AG08395 (cell line): ENCODE measurements around the gene TMEM107.
"Not testable (repeated sequence)": the region's sequence is repeated elsewhere in the genome, so short reads cannot be mapped to it uniquely, and the experiment has no call there.

Experiments
- DNase-seq: peaks from one replicate; pipeline ENCODE4 v3.0.0; 2012; ENCODE audit warnings: mixed read lengths, low spot score

TMEM107 gene

DNA sequence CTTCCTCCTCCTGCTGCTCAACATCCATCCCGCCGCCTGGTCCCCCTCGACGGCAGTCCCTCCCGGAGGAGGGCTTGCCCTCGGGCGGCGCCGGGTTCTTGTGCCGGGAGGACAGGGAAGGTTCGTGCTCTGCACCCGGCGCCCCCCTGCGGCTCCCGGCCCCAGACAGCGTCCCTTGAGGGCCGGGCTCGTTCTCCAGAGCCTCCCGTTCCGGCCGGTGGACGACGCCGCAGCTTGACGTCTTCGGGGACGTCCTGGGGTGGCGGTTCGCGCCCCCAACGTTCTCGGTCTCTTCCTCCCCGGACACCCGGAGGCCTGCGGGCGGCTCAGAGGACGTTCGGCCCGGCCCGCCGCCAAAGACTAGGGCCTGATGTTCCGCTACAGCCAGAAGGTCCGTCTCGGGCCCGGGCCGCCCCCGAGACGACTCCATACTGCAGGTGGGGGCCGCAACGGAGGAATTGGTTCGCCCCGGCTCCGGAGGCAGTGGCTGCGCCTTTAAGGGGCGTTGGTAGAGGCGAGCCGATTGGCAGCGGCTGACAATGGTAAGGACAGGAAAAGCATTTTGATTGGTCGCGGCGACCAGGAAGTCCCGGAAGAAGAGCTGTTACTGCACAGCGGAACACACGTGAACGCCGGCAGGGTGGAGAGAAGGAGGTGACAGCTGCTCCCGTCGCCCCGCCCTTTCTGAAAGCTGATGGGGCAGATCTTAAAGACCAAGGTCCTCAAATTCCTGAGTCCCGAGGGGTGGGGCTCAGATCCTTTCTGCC, 13.7 kb upstream of the TMEM107 start, which contains the start of gene BORCS6:
Gene BORCS6 (minus strand): TSS at position 470 of the 767 bp plus-strand sequence. CDS start 40 bp downstream, at position 430.
- peak; percentile 95 for DNase-seq

DNA sequence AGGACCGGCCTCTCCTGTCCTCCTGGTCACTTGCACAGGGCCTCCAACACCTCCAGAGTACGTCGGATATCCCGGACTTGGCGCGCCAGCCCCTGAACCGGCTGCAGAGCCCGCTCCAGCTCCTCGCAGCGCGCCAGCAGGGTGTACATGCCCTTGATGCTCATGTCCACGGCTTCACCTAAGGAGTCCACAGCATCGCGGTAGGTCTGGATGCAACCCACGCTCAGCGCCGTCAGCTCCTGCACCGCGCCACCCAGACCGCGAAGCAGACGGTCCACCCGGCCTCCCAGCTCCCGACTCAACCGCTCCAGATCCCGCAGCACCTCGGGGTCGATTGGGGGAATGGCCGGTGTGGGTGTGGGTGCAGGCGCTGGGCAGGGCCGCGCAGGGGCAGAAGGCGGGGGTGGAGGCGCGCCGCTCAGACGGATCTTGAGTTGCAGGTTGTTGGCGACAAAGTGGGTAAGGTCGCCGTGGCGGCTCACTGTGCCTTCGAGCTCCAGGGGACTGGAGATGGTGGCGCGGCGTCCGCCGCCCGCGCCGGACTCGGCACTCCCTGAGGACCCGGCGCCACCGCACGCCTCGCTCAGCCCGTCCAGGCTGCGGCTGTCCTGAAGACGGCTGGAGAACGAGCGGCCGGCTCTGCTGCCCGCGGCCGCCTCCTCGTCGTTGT, 13.0 kb upstream of the TMEM107 start:
- no peak for DNase-seq

DNA sequence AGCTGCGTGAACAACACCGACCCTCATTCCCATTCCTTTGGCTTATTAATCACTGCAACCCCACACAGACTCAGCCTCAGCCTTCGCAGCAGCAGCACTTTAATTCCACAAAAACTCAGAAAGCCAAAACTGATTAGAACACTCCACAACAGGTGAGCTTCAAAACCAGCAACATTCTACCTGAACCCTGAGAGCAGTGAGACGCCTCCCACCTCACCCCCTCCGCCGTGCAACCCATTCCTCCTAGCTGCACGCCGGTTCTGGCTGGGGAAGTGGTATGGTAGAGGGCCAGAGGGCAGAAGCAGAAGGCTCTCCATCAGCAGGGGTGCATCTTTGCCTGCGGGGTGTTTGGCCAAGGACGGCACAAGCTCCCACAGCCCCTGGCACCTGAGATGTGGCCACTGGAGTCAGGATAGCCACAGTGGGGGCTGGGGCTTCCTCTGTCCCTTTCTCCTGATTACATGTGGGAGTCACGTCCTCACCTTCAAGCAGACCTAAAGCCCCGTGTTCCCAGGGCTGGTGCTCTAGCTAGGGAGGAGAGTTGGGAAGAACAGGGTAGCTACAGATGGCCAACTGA, 12.2 kb upstream of the TMEM107 start:
- DNase-seq, result no peak

DNA sequence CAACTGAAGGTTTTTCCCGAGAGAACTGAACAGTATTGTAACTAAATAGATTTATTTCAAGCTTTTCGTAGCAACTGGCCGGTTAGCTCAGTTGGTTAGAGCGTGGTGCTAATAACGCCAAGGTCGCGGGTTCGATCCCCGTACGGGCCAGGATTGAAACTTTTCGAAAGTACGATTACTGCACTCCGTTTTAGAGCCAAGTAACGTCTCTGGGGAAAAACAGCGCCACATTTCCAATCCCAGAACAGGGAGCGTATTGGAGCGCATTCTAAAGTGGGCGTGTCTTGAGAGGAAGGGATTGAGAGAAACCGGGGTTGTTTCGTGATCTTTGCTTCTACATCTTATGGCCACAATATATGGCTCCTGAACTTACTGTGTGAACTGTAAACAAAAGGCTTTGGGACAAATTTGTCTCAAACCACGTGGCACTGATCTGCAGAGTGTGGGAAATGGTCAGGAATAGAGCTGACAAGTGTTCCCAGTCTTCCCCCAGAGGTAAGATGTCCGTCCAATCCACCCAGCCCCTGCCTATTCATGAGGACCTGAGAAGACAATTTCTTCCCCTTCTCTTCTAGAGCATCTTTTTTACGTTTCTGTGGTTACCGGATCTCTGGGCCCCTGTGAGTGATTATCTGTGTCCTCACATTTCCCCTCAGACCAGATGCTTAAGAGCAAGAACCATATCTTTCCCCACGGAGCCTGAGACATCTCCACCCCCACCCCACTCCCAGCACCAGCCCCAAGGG, 11.5 kb upstream of the TMEM107 start:
- peak; percentile 92 for DNase-seq

DNA sequence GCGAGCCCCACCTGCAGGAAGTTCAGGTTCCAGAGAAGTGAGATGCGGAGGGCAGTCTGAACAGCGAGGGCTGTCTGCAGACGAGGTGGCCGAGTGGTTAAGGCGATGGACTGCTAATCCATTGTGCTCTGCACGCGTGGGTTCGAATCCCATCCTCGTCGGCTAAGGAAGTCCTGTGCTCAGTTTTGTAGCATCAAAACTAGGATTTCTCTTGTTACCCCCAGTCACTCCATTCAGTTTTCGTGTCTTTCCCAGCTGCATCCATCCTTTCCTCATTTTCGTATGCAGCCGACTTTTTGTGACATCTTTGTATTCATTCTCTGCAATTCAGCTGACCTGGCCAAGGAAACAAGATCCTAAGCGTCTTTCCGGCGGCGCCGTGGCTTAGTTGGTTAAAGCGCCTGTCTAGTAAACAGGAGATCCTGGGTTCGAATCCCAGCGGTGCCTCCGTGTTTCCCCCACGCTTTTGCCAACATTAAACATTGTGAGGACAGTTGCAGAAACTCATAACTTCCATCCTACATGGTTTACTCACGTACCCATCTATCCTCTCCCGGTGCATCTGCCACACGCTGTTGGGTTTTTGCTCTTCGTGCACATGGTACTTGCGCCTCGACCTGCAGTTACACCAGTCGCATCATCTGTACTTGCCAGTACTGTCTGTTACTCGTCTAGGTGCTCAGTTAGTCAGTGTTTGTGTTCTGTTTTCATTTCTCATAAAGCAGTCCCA, 10.8 kb upstream of the TMEM107 start:
- peak; percentile 72 for DNase-seq

DNA sequence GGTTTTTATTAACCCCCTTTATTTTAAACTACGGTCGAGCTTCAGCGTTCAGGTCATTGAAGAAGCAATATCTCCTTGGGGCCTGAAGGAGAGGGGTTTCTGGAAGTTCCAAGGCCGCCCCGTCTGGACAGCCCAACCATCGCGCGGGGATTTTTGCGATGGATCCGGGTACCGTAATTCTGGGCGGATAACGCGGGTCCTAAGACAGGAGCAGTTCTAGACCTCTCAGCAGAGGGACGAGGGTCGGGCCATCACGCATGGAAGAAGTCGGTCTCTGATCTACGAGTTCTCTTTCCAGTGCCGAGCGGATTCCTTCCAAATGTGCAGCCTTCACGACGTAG, 10.2 kb upstream of the TMEM107 start:
- no peak for DNase-seq

DNA sequence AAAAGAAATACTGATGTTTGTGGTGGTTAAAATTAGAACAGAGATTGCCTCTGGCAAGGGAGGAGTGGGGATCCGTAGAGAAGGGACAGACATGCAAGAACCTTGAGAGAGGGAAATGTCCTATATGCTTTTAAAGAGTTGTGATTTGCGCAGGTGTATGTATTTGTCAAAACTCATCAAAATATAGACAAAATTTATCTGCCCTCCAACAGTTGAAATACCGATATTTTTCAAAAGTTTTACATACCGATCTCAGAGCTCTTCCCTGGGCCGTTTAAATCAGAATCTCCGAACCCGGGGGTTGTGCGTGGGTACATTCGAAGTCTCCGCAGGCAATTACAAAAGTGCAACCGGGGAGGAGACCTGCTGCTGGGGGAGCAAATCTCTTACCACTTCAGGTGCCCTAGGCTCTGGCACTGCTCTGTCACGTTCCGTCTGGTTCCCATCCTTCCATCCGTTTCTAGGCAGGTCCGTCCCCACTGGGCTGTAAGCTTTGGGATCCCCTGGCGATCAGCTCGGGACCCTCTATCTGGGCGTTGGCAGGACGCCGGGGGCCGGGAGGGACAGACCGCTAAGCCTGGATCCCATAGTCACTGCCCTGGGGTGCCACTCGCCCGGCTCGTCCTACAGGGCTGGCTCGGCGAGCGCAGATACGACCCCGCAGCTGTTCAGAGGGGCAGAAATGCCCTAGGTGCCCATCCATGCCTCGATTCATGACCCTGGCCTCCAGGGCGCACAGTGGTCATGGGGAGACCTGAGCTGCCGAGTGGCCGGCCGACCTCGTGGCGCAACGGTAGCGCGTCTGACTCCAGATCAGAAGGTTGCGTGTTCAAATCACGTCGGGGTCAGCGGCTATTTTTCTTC, 9.6 kb upstream of the TMEM107 start:
- peak; percentile 67 for DNase-seq

DNA sequence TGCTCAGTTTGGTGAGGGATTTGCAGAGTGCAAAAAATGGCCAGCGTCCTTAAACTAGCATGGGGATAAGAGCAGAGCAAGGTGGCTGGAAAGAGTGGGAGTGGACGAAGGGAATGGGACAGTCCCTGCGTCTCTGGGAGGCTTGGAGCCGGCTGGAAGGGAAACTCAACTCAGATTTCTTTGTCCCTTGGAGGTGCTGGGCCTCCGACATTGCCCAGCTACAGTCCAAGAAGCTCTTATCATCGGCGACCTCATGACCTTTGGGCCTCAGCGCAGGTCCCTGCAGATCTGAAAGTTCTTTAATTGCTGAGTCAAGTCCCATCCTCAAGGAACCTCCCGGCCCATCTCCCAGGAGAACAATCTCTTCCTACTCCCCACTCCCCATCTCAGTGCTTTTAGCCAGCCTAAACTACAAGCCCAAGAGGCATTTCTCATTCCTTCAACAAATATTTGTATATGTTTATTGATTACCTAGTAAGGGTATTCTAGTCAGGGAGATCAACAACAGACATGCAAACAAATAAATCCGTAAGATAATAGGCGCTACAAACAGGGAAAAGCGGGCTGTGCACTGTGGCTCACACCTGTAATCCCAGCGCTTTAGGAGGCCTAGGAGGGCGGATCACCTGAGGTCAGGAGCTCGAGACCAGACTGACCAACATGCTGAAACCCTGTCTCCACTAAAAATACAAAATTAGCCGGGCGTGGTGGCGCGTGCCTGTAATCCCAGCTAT, 985 bp upstream of the TMEM107 start:
- DNase-seq, result no peak

DNA sequence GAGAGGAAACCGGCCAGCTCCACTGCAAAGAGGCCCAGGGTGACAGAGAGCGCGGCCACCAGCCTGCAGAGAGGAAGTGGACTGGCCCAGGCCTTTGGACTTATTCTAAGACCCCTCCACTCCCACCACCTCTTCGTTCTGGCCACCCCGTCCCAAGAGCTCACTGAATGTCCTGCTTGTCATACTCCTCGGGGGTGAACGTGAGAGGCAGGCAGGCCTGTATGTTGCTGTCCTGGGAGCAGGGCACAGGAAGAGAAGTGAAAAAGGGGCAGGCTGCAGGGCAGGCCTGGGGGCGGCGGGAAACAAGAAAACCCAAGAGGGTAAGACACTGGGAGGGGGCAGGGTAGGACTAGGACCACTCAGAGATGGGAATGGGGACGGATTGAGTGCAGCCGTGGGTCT, 384 bp downstream of the TMEM107 start:
- no peak for DNase-seq

DNA sequence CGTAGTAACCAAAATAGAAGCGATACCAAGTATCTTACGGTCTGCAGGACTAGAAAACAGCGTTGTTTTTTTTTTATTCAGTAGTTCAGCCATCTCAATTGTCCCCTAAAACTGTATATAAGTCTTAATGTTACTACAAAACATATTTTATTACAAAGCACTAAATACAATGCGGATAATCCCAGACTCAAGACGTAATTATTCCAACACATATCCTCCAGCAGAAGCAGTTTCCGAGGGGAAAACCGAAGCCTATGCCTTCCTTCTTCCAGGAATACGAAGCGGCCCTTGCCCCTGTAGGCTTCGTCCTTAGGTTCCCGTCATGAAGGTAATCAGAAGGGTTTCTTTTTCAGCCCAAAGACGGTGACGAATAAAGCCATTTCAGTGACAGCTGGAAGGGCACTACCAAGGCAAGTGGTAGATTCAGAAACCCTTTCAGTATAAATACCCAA, 2.3 kb downstream of the TMEM107 start:
- DNase-seq, result no peak

DNA sequence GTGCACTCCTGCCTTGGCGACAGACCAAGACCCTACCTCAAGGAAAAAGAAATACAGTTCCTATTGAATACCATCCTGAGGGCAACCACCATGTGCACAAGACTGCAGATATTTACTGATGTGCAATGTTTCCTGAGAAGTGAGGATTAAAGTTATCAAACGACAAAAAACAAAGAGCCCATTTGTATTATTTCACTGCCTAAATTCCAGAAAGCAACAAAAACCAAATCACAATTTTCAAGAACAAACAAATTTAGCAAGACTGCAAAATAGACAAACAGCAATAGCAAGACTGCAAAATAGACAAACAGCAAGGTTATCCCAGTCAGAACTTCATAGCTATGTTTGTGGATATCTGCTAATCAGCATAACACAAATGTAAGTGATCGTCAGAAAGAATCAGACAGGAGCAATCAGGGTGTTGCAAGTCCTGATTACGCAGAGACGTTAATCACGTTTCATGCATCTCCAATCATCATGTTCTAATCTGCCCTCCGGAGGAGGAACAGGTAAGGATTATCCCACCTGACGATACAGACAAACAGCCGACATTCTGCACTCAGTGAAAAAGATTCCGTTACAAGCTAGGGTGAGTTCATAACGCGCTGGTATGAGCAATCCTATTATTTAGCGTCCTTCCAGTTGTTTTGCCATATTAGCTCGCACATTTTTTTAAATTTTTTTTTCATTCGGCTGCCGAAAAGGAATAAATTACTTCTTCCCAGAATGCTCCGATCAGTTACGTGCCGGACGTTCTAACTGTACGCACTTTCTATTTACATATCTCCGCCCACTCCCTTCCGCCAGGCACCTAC, 2.9 kb downstream of the TMEM107 start:
- DNase-seq, result peak; percentile 88

DNA sequence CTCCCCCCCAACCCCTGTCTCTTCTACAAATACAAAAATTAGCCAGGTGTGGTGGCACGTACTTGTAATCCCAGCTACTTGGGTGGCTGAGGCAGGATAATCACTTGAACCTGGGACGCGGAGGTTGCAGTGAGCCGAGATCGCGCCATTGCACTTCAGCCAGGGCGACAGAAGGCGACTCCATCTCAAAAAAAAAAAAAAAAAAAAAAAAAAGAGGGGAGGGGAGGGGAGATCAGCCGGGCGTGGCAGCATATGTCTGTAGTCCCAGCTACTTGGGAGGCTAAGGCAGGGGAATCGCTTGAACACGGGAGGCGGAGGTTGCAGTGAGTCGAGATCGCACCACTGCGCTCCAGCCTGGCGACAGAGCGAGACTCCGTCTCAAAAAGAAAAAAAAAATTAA, 6.0 kb downstream of the TMEM107 start:
- DNase-seq, result not testable (repeated sequence)

DNA sequence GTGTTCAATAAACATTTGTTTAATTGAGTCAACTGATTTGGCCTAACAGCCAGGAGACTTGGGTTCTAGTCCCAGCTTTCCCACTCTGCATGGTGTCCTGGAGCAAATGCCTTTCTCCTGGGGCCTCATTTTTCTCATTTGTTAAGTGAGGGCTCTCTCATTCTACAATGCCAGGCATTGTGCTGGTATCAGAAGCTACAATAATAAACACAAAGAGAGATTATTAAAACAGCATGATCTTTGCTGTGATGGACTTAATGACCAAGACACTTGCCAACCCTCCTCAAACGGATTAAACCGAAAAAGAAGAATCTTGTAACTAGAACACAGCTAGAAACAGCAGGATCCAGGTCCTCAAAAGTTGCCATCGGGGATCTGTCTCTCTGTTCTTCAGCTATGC, 8.7 kb downstream of the TMEM107 start:
- no peak for DNase-seq

DNA sequence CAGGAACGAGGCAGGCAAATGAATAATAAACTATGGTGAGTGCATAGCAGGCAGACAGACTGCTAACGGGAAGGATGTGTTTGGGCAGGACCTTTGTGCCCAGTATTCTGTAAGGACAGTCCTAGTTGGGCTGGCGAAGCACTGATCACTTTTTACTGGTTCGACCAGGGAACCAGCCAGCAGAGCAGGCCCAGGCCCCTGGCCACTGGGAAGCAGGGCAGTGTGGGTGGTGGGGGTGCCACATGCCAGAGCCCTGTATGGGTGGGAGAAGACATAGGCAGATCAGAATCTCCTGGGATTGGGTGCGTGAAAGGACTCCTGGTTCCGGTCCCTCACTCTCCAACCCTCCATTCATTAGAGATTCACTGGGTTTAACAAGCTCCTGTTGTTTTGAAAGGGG, 9.4 kb downstream of the TMEM107 start:
- DNase-seq, result no peak

DNA sequence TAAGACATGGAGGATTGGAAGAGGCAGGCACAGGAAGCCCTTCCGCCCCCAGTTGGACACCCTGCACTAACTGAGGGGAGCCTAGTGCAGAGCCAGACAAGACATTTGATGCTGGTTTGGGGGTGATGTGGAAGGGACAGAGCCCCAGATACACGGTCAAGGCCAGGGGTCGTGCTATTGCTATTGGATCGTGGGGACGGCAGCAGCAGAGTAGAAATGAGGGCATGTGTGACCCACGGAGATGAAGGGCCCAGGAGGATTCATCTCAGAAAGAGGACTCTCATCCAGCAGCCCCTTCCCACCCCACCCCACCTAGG, 11.4 kb downstream of the TMEM107 start:
- DNase-seq, result no peak

DNA sequence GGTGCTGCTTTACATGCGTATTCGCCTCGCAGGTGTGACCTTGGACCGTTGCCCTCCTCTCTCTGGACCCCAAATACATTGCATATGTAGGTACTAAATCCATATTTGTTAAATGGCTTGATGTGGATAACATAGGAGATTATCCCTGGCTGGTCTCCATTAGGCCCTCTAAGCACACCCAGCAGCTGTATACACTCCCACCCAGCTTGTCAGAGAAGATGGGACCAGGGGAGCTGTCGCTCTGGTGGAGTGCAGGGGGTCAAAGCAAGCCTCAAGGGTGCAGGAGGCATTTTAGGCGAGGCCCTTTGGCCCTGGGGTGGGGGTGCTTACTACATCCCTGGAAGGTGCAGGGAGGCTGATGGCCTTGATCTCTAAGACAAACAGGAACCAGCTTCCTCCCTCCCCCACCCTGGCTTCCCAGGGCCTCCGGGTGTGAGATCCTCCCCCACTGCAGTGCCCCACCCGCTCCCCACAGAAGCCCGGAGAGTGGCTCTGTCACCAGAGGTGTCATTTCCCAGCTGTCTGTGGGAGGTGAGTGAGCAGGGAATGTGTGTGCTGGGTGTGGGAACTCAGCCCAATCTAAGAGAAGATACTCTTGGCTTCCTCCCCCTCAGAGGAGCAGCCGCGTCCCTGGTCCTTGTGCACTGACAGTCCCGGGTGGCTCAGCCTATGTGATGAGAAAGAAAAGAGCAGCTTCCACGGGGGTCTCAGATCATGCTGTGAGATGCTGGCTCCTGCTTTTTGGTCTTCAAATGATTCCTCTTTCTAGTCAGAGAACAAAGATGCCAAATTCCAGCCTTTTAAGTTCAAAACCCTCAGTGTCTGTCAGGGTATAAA, 12.0 kb downstream of the TMEM107 start:
- peak; percentile 57 for DNase-seq

DNA sequence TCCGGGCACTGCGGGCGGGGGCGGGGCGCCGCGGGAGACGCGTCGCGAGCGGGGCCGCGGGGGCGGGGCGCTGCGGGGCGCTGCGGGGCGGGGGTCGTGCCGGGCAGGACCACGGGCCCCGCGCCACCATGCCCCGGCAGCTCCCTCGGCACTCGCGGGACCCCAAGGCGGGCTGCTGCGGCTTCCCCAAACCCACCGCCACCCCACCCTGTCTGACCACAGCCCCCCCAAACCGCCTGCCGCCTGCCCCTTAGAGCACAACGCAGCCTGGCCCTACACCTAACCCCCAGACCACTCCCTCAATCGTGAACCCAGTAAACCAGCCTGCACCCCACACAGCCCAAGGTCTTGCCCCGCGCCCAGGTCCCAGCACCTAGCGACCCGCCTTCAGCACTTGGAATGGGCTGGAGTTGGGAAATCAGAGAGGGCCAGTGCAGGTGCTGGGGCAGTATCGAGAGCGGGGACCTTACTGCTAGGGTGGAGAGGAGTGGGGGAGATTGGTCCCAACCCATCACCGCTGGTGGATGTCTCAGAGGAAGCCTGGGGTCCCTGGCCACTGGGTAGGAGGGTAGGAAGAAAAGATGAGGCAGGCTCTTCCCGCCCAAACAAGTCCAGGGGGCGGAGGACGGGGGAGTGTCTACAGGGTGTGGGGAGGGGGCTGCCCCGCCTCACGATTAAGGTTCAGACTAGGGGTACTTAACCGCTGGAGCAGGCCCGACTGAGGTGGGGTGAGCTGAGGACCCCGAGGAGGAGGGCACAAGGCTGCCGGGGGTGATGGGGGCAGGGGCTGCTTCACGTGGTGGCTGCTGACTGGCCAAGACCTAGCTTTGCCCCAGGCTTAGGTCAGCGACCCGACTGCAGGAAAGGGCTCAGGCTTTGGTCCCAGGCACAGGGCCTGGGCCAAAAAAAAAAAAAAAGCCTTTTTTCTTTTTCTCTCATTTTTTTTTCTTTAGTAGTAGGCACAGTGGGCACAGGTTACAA, 12.9 kb downstream of the TMEM107 start:
- no peak for DNase-seq
